ENCODE data around the gene HAPLN1.

The HAPLN1 gene

GRCh38 chr5:83662558-83662957 lies 58.1 kb downstream of the HAPLN1 start:
- TF ChIP-seq CTCF (IDR thresholded peaks at IDR 0.05; ENCODE audit: extremely low read depth, insufficient read depth, missing control alignments), result no peak
- in situ Hi-C loops (cut with MboI; ENCODE audit: low pct_unique_long_range_greater_than_20kb, low sequenced_read_pairs, unreplicated experiment), result no loop called here
- DNase-seq (ENCODE audit: low spot score), result no peak

GRCh38 chr5:83657807-83658525 lies 62.7 kb downstream of the HAPLN1 start:
- TF ChIP-seq CTCF (IDR thresholded peaks at IDR 0.05; ENCODE audit: extremely low read depth, insufficient read depth, missing control alignments), result no peak
- no peak for DNase-seq (ENCODE audit: low spot score)
- in situ Hi-C loops (cut with MboI; ENCODE audit: low pct_unique_long_range_greater_than_20kb, low sequenced_read_pairs, unreplicated experiment), result no loop called here

GRCh38 chr5:83654427-83654994 lies 66.1 kb downstream of the HAPLN1 start:
- in situ Hi-C loops (cut with MboI; ENCODE audit: low pct_unique_long_range_greater_than_20kb, low sequenced_read_pairs, unreplicated experiment), result no loop called here
- no peak for DNase-seq (ENCODE audit: low spot score)
- TF ChIP-seq CTCF (IDR thresholded peaks at IDR 0.05; ENCODE audit: extremely low read depth, insufficient read depth, missing control alignments), result no peak

GRCh38 chr5:83653669-83654068 lies 67.0 kb downstream of the HAPLN1 start:
- DNase-seq (ENCODE audit: low spot score), result peak; percentile 55
- in situ Hi-C loops (cut with MboI; ENCODE audit: low pct_unique_long_range_greater_than_20kb, low sequenced_read_pairs, unreplicated experiment), result no loop called here

GRCh38 chr5:83645936-83646335 lies 74.7 kb downstream of the HAPLN1 start:
- TF ChIP-seq CTCF (IDR thresholded peaks at IDR 0.05; ENCODE audit: extremely low read depth, insufficient read depth, missing control alignments), result no peak
- in situ Hi-C loops (cut with MboI; ENCODE audit: low pct_unique_long_range_greater_than_20kb, low sequenced_read_pairs, unreplicated experiment), result no loop called here
- no peak for DNase-seq (ENCODE audit: low spot score)

More at GRCh38 chr5:83653669-83654068, 67.0 kb downstream of the HAPLN1 start:
- no peak for TF ChIP-seq CTCF (IDR thresholded peaks at IDR 0.05; ENCODE audit: extremely low read depth, insufficient read depth, missing control alignments)

- in situ Hi-C loops (cut with MboI; ENCODE audit: low pct_unique_long_range_greater_than_20kb, low sequenced_read_pairs, unreplicated experiment), result no loop called here
- no peak for DNase-seq (ENCODE audit: low spot score)
- TF ChIP-seq CTCF (IDR thresholded peaks at IDR 0.05; ENCODE audit: extremely low read depth, insufficient read depth, missing control alignments), result no peak
Measured at GRCh38 chr5:83644301-83644700, 76.4 kb downstream of the HAPLN1 start.
